A673 (cell line): ENCODE results near the gene GFPT1. TPM values are rescaled to one million over a fixed set of nuclear protein-coding genes. Genes with fewer than 3 reads are reported as not detected.

Experiments
- BruUV-seq: library from RNA; stranded (reverse); fragments of 400-500 nt; replicated peaks from 2 replicates; lab custom pipeline; 2021; lab: Mats Ljungman, UMichigan
- CTCF ChIA-PET: fragments of 300-600 bp; sonication (Branson Sonifier 250); formaldehyde crosslinking; loops from one replicate; lab custom pipeline; 2022; ENCODE audit warnings: antibody characterized with exemption; lab: Charles Lee
- POLR2A ChIA-PET: fragments of 300-600 bp; sonication (Branson Sonifier 250); formaldehyde crosslinking; loops from one replicate; lab custom pipeline; 2022; ENCODE audit warnings: antibody characterized with exemption; ENCODE audit not compliant: low non-redundant PET; lab: Charles Lee
- DNase-seq: peaks from one replicate; pipeline ENCODE4 v3.0.0-alpha.2; 2015; ENCODE audit warnings: low spot score
- H3K27ac ChIP-seq: fragments of 200-600 bp; sonication (generic); 2 replicates; pipeline ENCODE4 v1.5.1; 2016; ENCODE audit warnings: mixed run types, low read depth, mild to moderate bottlenecking, mixed read lengths, antibody characterized with exemption, low read length; ENCODE audit not compliant: poor library complexity, severe bottlenecking
- H3K27me3 ChIP-seq: fragments of 200-600 bp; sonication (generic); replicated peaks from 2 replicates; pipeline ENCODE4 v1.6.1; 2017; ENCODE audit warnings: mixed run types, low read depth, mild to moderate bottlenecking, mixed read lengths, antibody characterized with exemption, low read length; ENCODE audit not compliant: insufficient read depth, poor library complexity
- H3K36me3 ChIP-seq: fragments of 200-600 bp; sonication (generic); 2 replicates; pipeline ENCODE4 v1.6.1; 2016; ENCODE audit warnings: mixed run types, mild to moderate bottlenecking, mixed read lengths, antibody characterized with exemption, low read length; ENCODE audit not compliant: insufficient read depth, poor library complexity, severe bottlenecking
- H3K4me1 ChIP-seq: fragments of 200-600 bp; sonication (generic); 2 replicates; pipeline ENCODE4 v1.6.1; 2017; ENCODE audit warnings: mixed run types, mild to moderate bottlenecking, mixed read lengths, antibody characterized with exemption, low read length; ENCODE audit not compliant: insufficient read depth, poor library complexity, severe bottlenecking
- H3K4me3 ChIP-seq: fragments of 200-600 bp; sonication (generic); 2 replicates; pipeline ENCODE4 v1.5.1; 2016; ENCODE audit warnings: low read depth, mixed run types, mild to moderate bottlenecking, mixed read lengths, low read length; ENCODE audit not compliant: poor library complexity, severe bottlenecking
- H3K9me3 ChIP-seq: fragments of 200-600 bp; sonication (generic); 2 replicates; pipeline ENCODE4 v1.6.1; 2016; ENCODE audit warnings: mixed run types, low read depth, mild to moderate bottlenecking, mixed read lengths, antibody characterized with exemption, low read length; ENCODE audit not compliant: poor library complexity, severe bottlenecking
- EZH2 ChIP-seq: fragments of 200-600 bp; sonication (generic); IDR thresholded peaks from 2 replicates; pipeline ENCODE4 v1.6.1; 2017; ENCODE audit warnings: borderline replicate concordance, low read depth, mild to moderate bottlenecking, mixed read lengths, antibody characterized with exemption, low read length; ENCODE audit not compliant: poor library complexity, severe bottlenecking
- intact Hi-C: fragments of 100-400 bp; cut with micrococcal nuclease; formaldehyde crosslinking; loops from one replicate; pipeline ENCODE4 v1.10.0; 2022; ENCODE audit not compliant: unreplicated experiment
- total RNA-seq: library from RNA; stranded (reverse); gene quantifications from 2 replicates; pipeline ENCODE4 v1.2.3, GENCODE V29; 2021
- TF ChIP-seq, protein P1 (sequence below): fragments of 300-800, 200-600 bp; sonication (generic); conservative IDR thresholded peaks from 2 replicates; pipeline ENCODE4 v1.5.1; 2017; ENCODE audit warnings: low read depth, mild to moderate bottlenecking, antibody characterized with exemption, low read length, moderate library complexity, mixed read lengths

GFPT1 gene
- total RNA-seq, 1 experiment from 2014 or later, result 53.0 TPM

DNA sequence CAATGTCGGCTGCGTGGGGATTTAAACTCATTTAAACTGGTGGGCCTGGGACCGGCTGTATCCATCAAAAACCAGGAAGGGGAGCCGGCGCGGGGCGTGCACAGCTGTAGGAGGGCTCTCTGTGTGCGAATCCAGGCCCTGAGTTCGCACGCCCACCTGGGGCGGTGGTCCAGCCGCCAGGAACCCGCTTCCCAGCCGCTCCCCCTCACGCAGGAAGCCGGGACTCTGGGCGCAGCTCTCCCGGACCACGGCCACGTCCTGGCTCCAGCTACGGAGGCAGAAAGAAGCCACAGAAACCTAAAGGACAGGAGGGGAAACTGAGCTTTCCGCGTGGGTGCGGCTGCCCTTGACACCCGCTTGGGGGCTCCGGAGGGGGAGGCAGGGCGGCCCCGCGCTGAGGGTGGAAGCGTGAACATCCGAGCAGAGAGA, 80.6 kb downstream of the GFPT1 start:
- CTCF ChIA-PET, result interaction anchor here (1.0 to 3.8 kb wide), 5 partner anchors 206 to 840 kb away, joined by 3 to 25 read pairs (median 3); partner anchors contain the start of gene ANTXR1
- Histone ChIP-seq H3K27me3 (no peaks in the 10 kb centered on the region), H3K36me3 (no peaks in the 10 kb centered on the region), H3K4me1 (peaks cover 9% of the 10 kb centered on the region), H3K9me3 (peaks cover 4% of the 10 kb centered on the region), H3K27ac (no peak overlapping the region), H3K4me3 (peak overlapping the region; percentile 72)
- POLR2A ChIA-PET, result no interaction called here
- intact Hi-C loops, result loop anchor here (2.0 to 10.0 kb wide), 2 partner anchors 210 to 842 kb away; partner anchors contain the start of genes APLF and FBXO48
- no peak for TF ChIP-seq EZH2
- TF ChIP-seq, protein P1, sequence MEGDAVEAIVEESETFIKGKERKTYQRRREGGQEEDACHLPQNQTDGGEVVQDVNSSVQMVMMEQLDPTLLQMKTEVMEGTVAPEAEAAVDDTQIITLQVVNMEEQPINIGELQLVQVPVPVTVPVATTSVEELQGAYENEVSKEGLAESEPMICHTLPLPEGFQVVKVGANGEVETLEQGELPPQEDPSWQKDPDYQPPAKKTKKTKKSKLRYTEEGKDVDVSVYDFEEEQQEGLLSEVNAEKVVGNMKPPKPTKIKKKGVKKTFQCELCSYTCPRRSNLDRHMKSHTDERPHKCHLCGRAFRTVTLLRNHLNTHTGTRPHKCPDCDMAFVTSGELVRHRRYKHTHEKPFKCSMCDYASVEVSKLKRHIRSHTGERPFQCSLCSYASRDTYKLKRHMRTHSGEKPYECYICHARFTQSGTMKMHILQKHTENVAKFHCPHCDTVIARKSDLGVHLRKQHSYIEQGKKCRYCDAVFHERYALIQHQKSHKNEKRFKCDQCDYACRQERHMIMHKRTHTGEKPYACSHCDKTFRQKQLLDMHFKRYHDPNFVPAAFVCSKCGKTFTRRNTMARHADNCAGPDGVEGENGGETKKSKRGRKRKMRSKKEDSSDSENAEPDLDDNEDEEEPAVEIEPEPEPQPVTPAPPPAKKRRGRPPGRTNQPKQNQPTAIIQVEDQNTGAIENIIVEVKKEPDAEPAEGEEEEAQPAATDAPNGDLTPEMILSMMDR, result no peak
- DNase-seq, result peak; percentile 21
- BruUV-seq, result no TSS peak

DNA sequence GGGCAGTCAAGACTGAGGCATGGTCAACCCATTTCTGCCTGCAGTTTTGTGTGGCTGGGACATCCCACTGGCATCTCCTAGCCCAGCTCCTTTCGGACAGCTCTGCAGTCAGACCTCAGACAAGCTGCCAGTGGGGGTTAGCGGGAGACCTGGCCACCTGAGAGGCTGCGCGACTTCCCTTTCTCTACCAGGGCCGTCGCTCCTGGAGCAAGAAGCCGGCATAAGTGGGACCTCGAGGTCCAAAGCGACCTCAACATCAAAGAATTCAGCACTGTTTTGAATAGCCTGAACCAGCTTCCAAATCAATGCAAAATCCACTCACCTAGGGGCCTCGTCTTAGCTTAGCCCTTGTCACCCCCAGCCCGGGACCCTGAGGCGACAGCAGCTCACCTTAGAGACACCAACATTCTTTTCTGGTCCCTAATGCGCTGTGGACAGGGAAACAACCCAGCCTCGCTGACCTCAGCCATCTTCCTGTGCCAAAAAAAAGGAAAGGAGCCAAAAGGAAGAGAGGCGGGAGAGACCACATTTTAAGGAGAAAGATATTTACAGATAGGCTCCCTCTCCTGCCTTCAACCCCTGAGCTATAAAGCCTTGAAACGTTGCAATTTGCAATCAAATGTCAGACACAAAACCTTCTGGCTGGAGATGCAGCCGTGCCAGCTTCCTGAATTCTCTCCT, 81.2 kb downstream of the GFPT1 start:
- Histone ChIP-seq H3K27ac (no peak overlapping the region), H3K4me3 (peak overlapping the region; percentile 72), H3K9me3 (peaks cover 4% of the 10 kb centered on the region), H3K27me3 (no peaks in the 10 kb centered on the region), H3K36me3 (no peaks in the 10 kb centered on the region), H3K4me1 (peaks cover 9% of the 10 kb centered on the region)
- POLR2A ChIA-PET, result no interaction called here
- CTCF ChIA-PET, result interaction anchor here (0.6 to 3.8 kb wide), 4 partner anchors 142 to 362 kb away, joined by 3 to 25 read pairs (median 5); no protein-coding TSS in a partner anchor
- intact Hi-C loops, result loop anchor here (2.0 to 10.0 kb wide), 2 partner anchors 209 to 841 kb away; partner anchors contain the start of genes APLF and FBXO48
- no peak for DNase-seq
- no TSS peak for BruUV-seq
- no peak for TF ChIP-seq EZH2
- TF ChIP-seq, protein P1, result no peak

DNA sequence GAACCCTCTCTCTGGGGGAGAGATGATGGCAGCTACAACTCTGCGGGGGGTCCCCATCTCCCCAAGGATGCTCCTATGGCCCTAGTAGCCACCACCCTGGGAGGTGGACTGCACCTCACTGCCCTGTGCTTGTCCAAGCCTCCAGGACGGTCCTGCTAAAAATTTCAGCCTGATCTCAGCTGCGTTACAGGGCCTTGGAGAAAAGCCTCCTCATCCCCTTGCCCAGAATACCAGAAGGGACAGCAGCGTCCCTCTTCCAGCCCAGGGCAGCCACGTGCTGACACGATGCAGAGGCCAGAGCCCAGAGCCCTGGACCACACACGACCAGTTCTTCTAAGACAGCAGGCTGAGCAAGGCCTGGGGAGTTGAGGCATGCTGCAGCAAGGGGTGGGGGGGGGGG, 81.9 kb downstream of the GFPT1 start:
- Histone ChIP-seq H3K36me3 (no peaks in the 10 kb centered on the region), H3K27ac (no peak overlapping the region), H3K9me3 (peaks cover 4% of the 10 kb centered on the region), H3K4me3 (no peak overlapping the region), H3K4me1 (peaks cover 9% of the 10 kb centered on the region), H3K27me3 (no peaks in the 10 kb centered on the region)
- DNase-seq, result no peak
- POLR2A ChIA-PET, result no interaction called here
- BruUV-seq, result no TSS peak
- intact Hi-C loops, result loop anchor here (10.0 kb wide), 1 partner anchor 840 kb away; the partner anchor contains the start of genes APLF and FBXO48
- TF ChIP-seq, protein P1, result no peak
- TF ChIP-seq EZH2, result no peak
- CTCF ChIA-PET, result interaction anchor here (0.6 to 3.8 kb wide), 2 partner anchors 142 to 362 kb away, joined by 4 to 25 read pairs; no protein-coding TSS in a partner anchor
